HEK293 (cell line): ENCODE results near the gene ANGPT4.

ENCODE experiments used
- CTCF ChIA-PET: fragments of 350-600 bp; formaldehyde crosslinking; extraction: SDS; loops from one replicate; lab custom pipeline; 2021; ENCODE audit warnings: antibody characterized with exemption; lab: Yijun Ruan, JAX
- POLR2A ChIA-PET: fragments of 300-600 bp; formaldehyde crosslinking; extraction: SDS; loops from one replicate; lab custom pipeline; 2020; ENCODE audit warnings: antibody characterized with exemption, inconsistent platforms; lab: Yijun Ruan, JAX
- H3K27ac ChIP-seq: fragments of 200-500 bp; sonication (Bioruptor generic); 2 replicates; pipeline ENCODE4 v1.5.1; 2014; ENCODE audit warnings: low read depth, low read length, control low read depth, inconsistent platforms; ENCODE audit errors: extremely low read depth
- H3K36me3 ChIP-seq, 2 experiments: fragments of 200-500 bp in 1 of 2; sonication (Bioruptor generic) in 1 of 2; 1 replicate in 1 of 2; 2 replicates in 1 of 2; pipeline ENCODE4 v1.5.1; 2014 to 2017; ENCODE audit warnings: inconsistent platforms in 2 of 2, low read length in 2 of 2; ENCODE audit not compliant: control insufficient read depth in 2 of 2, insufficient read depth in 1 of 2
- H3K4me1 ChIP-seq: fragments of 200-500 bp; sonication (Bioruptor generic); 2 replicates; pipeline ENCODE4 v1.5.1; 2014; ENCODE audit warnings: mild to moderate bottlenecking, low read length, inconsistent platforms; ENCODE audit not compliant: control insufficient read depth, insufficient read depth
- H3K4me3 ChIP-seq: 2 replicates; pipeline ENCODE4 v1.5.1; 2011; ENCODE audit warnings: low read depth, mild to moderate bottlenecking, control low read depth, low read length, moderate library complexity
- H3K9me3 ChIP-seq: fragments of 200-500 bp; sonication (Bioruptor generic); 2 replicates; pipeline ENCODE4 v1.5.1; 2014; ENCODE audit warnings: low read depth, low read length, inconsistent platforms; ENCODE audit not compliant: control insufficient read depth, insufficient read depth
- BCL11A ChIP-seq: fragments of 450-650 bp; formaldehyde crosslinking; IDR thresholded peaks from 2 replicates; pipeline ENCODE4 v1.5.1; 2016; ENCODE audit warnings: low read depth, missing biosample characterization, missing genetic modification characterization
- BCL6B ChIP-seq: fragments of 450-650 bp; formaldehyde crosslinking; IDR thresholded peaks from 2 replicates; pipeline ENCODE4 v1.5.1; 2017; ENCODE audit warnings: missing biosample characterization, missing genetic modification characterization
- GFI1B ChIP-seq: fragments of 450-650 bp; formaldehyde crosslinking; IDR thresholded peaks from 2 replicates; pipeline ENCODE4 v1.5.1; 2016; ENCODE audit warnings: missing biosample characterization, missing genetic modification characterization
- GLIS2 ChIP-seq: fragments of 450-650 bp; formaldehyde crosslinking; IDR thresholded peaks from 2 replicates; pipeline ENCODE4 v1.5.1; 2016; ENCODE audit warnings: missing biosample characterization, missing genetic modification characterization
- HOXC10 ChIP-seq: sonication (generic); formaldehyde crosslinking; IDR thresholded peaks from 2 replicates; pipeline ENCODE4 v1.8.1; 2023; ENCODE audit warnings: mild to moderate bottlenecking, missing genetic modification reagents
- KLF7 ChIP-seq: fragments of 450-650 bp; formaldehyde crosslinking; IDR thresholded peaks from 2 replicates; pipeline ENCODE4 v1.5.1; 2016; ENCODE audit warnings: missing biosample characterization, missing genetic modification characterization, borderline replicate concordance
- KLF8 ChIP-seq: fragments of 450-650 bp; formaldehyde crosslinking; IDR thresholded peaks from 2 replicates; pipeline ENCODE4 v1.5.1; 2016; ENCODE audit warnings: missing biosample characterization, missing genetic modification characterization
- OVOL3 ChIP-seq: fragments of 450-650 bp; formaldehyde crosslinking; IDR thresholded peaks from 2 replicates; pipeline ENCODE4 v1.5.1; 2016; ENCODE audit warnings: missing biosample characterization, missing genetic modification characterization
- PRDM2 ChIP-seq: fragments of 450-650 bp; formaldehyde crosslinking; IDR thresholded peaks from 2 replicates; pipeline ENCODE4 v1.5.1; 2016; ENCODE audit warnings: missing biosample characterization, missing genetic modification characterization, borderline replicate concordance
- ZBTB44 ChIP-seq: fragments of 450-650 bp; IDR thresholded peaks from 2 replicates; pipeline ENCODE4 v1.5.1; 2018; ENCODE audit warnings: missing biosample characterization, mild to moderate bottlenecking, missing genetic modification characterization
- ZBTB48 ChIP-seq: fragments of 450-650 bp; formaldehyde crosslinking; IDR thresholded peaks from 2 replicates; pipeline ENCODE4 v1.5.1; 2016; ENCODE audit warnings: missing biosample characterization, missing genetic modification characterization
- ZBTB8A ChIP-seq: fragments of 450-650 bp; formaldehyde crosslinking; IDR thresholded peaks from 2 replicates; pipeline ENCODE4 v1.5.1; 2016; ENCODE audit warnings: missing biosample characterization, missing genetic modification characterization
- ZFP41 ChIP-seq: fragments of 450-650 bp; formaldehyde crosslinking; IDR thresholded peaks from 2 replicates; pipeline ENCODE4 v1.5.1; 2016; ENCODE audit warnings: missing biosample characterization, missing genetic modification characterization, borderline replicate concordance
- ZNF133 ChIP-seq: fragments of 450-650 bp; formaldehyde crosslinking; IDR thresholded peaks from 2 replicates; pipeline ENCODE4 v1.5.1; 2016; ENCODE audit warnings: missing biosample characterization, missing genetic modification characterization
- ZNF514 ChIP-seq: fragments of 450-650 bp; formaldehyde crosslinking; IDR thresholded peaks from 2 replicates; pipeline ENCODE4 v1.5.1; 2016; ENCODE audit warnings: missing biosample characterization, missing genetic modification characterization
- ZNF777 ChIP-seq: fragments of 450-650 bp; formaldehyde crosslinking; IDR thresholded peaks from 2 replicates; pipeline ENCODE4 v1.5.1; 2017; ENCODE audit warnings: missing biosample characterization, missing genetic modification characterization, borderline replicate concordance
- TF ChIP-seq, protein P1 (sequence below): fragments of 450-650 bp; formaldehyde crosslinking; conservative IDR thresholded peaks from 2 replicates; pipeline ENCODE4 v1.5.1; 2016; ENCODE audit warnings: low read depth, missing biosample characterization, missing genetic modification characterization
- TF ChIP-seq, protein P2 (sequence below): fragments of 450-650 bp; formaldehyde crosslinking; IDR thresholded peaks from 2 replicates; pipeline ENCODE4 v1.5.1; 2016; ENCODE audit warnings: missing biosample characterization, missing genetic modification characterization
- TF ChIP-seq, protein P3 (sequence below): fragments of 450-650 bp; formaldehyde crosslinking; IDR thresholded peaks from 2 replicates; pipeline ENCODE4 v1.5.1; 2016; ENCODE audit warnings: missing biosample characterization, missing genetic modification characterization

The ANGPT4 gene

GRCh38 chr20:869606-870005 lies 46.5 kb downstream of the ANGPT4 start:
- no peaks in the 10 kb centered on the region for H3K9me3 ChIP-seq
- no peaks in the 10 kb centered on the region for H3K36me3 ChIP-seq
- no peak overlapping the region for H3K4me3 ChIP-seq
- CTCF ChIA-PET, result interaction anchor here (0.6 to 0.7 kb wide), 2 partner anchors 11 to 51 kb away, joined by 3 read pairs; no protein-coding TSS in a partner anchor
- H3K4me1 ChIP-seq, result no peaks in the 10 kb centered on the region
- H3K27ac ChIP-seq, result no peak overlapping the region
- POLR2A ChIA-PET, result no interaction called here
- TF ChIP-seq ZBTB44 (tag by site-specific recombination) (no peak), BCL6B (tag by site-specific recombination) (no peak), ZBTB48 (tag by site-specific recombination) (no peak), ZBTB8A (no peak), HOXC10 (CRISPR knock-in tag) (no peak), ZFP41 (tag by site-specific recombination) (no peak), OVOL3 (tag by site-specific recombination) (no peak), KLF7 (no peak), KLF8 (tag by site-specific recombination) (no peak)
- TF ChIP-seq, protein P1, sequence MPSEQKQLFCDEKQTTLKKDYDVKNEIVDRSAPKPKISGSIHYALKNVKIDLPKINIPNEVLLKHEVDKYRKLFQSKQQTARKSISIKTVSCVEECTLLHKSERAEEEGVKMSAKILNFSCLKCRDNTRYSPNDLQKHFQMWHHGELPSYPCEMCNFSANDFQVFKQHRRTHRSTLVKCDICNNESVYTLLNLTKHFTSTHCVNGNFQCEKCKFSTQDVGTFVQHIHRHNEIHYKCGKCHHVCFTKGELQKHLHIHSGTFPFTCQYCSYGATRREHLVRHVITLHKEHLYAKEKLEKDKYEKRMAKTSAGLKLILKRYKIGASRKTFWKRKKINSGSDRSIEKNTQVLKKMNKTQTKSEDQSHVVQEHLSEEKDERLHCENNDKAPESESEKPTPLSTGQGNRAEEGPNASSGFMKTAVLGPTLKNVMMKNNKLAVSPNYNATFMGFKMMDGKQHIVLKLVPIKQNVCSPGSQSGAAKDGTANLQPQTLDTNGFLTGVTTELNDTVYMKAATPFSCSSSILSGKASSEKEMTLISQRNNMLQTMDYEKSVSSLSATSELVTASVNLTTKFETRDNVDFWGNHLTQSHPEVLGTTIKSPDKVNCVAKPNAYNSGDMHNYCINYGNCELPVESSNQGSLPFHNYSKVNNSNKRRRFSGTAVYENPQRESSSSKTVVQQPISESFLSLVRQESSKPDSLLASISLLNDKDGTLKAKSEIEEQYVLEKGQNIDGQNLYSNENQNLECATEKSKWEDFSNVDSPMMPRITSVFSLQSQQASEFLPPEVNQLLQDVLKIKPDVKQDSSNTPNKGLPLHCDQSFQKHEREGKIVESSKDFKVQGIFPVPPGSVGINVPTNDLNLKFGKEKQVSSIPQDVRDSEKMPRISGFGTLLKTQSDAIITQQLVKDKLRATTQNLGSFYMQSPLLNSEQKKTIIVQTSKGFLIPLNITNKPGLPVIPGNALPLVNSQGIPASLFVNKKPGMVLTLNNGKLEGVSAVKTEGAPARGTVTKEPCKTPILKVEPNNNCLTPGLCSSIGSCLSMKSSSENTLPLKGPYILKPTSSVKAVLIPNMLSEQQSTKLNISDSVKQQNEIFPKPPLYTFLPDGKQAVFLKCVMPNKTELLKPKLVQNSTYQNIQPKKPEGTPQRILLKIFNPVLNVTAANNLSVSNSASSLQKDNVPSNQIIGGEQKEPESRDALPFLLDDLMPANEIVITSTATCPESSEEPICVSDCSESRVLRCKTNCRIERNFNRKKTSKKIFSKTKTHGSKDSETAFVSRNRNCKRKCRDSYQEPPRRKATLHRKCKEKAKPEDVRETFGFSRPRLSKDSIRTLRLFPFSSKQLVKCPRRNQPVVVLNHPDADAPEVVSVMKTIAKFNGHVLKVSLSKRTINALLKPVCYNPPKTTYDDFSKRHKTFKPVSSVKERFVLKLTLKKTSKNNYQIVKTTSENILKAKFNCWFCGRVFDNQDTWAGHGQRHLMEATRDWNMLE (tag by site-specific recombination), result no peak
- TF ChIP-seq, protein P2, sequence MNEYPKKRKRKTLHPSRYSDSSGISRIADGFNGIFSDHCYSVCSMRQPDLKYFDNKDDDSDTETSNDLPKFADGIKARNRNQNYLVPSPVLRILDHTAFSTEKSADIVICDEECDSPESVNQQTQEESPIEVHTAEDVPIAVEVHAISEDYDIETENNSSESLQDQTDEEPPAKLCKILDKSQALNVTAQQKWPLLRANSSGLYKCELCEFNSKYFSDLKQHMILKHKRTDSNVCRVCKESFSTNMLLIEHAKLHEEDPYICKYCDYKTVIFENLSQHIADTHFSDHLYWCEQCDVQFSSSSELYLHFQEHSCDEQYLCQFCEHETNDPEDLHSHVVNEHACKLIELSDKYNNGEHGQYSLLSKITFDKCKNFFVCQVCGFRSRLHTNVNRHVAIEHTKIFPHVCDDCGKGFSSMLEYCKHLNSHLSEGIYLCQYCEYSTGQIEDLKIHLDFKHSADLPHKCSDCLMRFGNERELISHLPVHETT (tag by site-specific recombination), result no peak
- TF ChIP-seq, protein P3, sequence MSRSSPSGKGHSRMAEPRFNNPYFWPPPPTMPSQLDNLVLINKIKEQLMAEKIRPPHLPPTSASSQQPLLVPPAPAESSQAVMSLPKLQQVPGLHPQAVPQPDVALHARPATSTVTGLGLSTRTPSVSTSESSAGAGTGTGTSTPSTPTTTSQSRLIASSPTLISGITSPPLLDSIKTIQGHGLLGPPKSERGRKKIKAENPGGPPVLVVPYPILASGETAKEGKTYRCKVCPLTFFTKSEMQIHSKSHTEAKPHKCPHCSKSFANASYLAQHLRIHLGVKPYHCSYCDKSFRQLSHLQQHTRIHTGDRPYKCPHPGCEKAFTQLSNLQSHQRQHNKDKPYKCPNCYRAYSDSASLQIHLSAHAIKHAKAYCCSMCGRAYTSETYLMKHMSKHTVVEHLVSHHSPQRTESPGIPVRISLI (tag by site-specific recombination), result no peak

DNA sequence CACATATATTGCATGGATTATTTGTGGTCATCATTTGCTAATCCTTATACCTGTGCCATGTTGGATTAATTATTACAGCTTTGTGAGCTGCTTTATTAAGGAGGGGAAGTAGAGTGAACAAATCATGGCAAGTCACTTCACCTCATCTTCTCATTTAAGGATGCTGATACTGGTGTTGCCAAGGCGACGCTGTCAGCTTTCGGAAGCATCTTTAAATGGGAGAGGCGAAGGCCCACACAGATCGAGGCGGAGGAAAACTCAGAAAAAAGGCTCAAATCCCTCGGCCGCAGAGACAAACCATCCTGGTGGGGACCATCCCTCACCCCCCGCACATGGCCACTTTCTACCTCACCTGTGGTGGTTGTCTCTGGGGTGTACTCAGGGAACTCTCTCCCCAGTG lies 47.9 kb downstream of the ANGPT4 start:
- no peaks in the 10 kb centered on the region for H3K36me3 ChIP-seq
- H3K9me3 ChIP-seq, result no peaks in the 10 kb centered on the region
- ChIA-PET POLR2A (no interaction called here), CTCF (no interaction called here)
- no peaks in the 10 kb centered on the region for H3K4me1 ChIP-seq
- no peak overlapping the region for H3K27ac ChIP-seq
- no peak overlapping the region for H3K4me3 ChIP-seq
- TF ChIP-seq PRDM2 (tag by site-specific recombination) (no peak), BCL11A (tag by site-specific recombination) (no peak), ZNF777 (tag by site-specific recombination) (no peak), GFI1B (tag by site-specific recombination) (no peak), GLIS2 (no peak), ZNF133 (tag by site-specific recombination) (no peak), ZNF514 (tag by site-specific recombination) (no peak)
